GM21390 (cell line): ENCODE measurements around the gene OSBPL9.
"Not testable (repeated sequence)": the region's sequence is repeated elsewhere in the genome, so short reads cannot be mapped to it uniquely, and the experiment has no call there.

Source experiments
- ATAC-seq: cut with Tn5 transposase; IDR thresholded peaks from one replicate; pipeline ENCODE4 v1.9.1; 2021; ENCODE audit not compliant: unreplicated experiment

Gene OSBPL9

DNA sequence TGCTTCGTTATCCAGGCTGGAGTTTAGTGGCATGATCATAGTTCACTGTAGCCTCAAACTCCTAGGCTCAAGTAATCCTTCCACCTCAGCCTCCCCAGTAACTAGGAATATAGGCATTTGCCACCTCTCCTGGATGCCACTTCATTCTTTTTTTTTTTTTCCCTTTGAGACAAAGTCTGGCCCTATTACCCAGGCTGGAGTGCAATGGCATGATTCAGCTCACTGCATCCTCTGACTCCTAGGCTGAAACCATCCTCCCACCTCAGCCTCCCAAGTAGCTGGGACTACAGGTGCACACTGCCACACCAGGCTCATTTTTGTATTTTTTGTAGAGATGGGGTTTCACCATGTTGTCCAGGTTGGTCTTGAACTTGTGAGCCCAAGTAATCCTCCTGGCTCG, 19.3 kb downstream of the OSBPL9 start:
- ATAC-seq: no peak

DNA sequence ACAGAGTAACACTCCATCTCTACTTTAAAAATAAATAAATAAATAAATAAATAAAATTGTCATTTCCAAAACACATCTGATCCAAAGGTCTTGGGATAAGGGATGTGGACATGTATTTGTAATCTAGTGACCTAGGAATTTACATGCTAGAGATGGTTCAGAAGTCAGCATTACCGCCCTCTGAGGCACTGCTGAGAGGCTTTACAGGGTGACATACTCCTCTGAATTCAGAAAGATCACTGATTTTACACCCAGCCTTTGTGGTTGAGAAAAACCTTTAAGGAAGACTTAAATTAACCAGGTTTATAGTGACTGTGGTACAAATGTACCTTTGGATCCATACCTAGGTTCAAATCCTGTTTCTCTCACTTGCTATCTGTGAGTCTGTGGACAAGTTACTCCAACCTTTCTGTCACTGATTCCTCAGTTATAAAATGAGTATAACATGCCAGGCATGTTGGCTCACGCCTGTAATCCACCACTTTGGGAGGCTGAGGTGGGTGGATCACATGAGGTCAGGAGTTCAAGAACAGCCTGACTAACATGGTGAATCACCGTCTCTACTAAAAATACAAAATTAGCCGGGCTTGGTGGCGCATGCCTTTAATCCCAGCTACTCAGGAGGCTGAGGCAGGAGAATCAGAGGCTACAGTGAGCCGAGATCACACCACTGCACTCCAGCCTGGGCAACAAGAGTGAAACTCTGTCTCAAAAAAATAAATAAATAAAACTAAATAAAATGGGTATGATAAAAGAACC, 20.1 kb downstream of the OSBPL9 start:
- no peak for ATAC-seq

DNA sequence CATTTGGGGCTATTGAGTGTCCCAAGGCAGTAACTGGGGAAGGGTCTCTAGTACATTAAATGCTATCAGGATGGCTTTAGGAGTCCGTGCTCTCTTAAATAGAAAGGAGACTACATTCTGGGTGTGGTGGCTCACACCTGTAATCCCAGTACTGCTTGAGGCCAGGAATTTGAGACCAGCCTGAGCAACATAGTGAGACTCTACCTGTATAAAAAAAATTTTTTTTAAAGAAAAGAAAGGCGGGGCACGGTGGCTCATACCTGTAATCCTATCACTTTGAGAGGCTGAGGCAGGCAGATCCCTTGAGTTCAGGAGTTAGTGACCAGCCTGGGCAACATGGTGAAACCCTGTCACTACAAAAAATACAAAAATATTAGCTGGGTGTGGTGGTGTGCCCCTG, 21.5 kb downstream of the OSBPL9 start:
- no peak for ATAC-seq

DNA sequence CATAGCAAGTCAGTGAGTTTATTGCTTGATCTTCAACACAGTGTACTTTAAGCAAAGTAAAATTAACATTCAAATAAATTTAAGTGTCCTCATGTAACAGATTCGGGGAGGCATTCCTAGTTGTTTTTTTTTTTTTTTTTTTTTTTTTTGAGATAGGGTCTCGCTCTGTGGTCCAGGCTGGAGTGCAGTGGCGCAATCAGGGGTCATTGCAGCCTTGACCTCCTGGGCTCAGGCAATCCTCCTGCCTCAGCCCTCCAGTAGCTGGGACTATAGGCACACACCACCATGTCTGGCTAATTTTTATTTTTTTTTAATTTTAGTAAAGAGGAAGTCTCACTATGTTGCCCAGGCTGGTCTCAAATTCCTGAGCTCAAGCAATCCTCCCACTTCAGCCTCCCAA, 22.8 kb downstream of the OSBPL9 start:
- ATAC-seq: no peak

DNA sequence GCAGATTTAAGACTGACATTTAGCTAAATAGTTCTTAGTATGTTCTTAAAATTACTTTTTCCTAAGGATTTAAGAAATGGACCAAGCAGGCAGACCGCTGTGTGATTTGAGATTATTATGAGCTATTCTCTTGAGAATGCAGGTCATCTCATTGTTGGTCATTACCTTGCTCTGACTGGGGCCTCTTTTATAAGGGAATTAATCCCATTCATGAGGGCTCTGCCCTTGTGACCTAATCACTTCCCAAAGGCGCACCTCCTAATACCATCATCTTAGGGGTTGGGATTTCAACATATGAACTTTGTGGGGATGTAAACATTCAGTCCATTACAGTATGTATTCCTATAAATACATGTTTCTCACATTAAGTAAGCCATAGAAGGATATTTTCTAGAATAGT, 24.2 kb downstream of the OSBPL9 start:
- ATAC-seq: no peak

DNA sequence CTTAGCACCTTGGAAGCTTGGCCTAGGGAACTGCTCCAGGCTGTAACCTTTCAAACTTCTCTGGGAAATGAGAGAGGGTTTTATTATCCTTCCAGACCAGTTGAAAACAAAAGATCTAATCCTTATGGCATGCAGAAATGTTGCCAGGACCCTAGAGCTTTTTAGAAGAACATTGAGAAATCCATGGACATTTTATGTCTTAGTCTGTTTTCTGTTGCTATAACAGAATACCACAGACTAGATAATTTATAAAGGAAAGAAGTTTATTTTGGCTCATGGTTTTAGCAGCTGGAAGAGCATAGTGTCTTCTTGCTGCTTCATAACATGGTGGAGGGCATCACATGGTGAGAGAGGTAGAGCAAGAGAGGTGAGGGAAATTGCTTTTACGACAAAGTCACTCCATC, 25.8 kb downstream of the OSBPL9 start:
- ATAC-seq: no peak

DNA sequence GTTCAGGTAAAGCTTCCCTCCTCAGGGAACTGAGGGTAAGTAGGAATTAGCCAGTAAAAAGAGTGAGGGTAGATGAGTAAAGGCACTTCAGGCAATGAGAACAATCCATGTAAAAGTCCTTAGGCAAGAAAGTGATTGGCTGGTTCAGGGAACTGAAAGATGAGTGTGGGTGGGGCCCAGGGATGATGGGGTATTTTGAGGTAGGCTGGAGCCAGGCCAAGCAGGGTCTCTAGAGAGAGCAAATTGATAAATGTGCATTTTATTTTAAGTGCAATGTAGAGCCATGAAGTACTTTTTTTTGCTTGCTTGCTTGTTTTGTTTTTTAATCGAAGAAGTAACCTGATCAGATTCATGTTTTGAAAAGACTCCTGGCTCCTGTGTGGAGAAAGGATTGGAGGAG, 26.5 kb downstream of the OSBPL9 start:
- ATAC-seq: no peak

DNA sequence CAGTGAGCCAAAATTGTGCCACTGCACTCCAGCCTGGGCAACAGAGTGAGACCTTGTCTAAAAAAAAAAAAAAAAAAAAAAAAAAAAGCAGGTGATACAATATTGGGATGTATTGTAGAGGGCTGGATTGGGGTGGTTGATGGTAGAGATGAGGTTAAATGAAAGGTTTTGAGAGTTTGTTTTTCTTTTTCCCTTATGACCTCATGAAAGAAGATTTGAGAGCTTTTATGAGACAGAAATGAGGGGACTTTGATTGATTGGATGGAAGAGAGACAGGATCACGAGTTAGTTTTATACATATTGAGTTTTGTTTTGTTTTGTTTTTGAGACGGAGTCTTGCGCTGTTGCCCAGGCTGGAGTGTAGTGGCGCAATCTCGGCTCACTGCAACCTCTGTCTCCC, 27.1 kb downstream of the OSBPL9 start:
- ATAC-seq: no peak

DNA sequence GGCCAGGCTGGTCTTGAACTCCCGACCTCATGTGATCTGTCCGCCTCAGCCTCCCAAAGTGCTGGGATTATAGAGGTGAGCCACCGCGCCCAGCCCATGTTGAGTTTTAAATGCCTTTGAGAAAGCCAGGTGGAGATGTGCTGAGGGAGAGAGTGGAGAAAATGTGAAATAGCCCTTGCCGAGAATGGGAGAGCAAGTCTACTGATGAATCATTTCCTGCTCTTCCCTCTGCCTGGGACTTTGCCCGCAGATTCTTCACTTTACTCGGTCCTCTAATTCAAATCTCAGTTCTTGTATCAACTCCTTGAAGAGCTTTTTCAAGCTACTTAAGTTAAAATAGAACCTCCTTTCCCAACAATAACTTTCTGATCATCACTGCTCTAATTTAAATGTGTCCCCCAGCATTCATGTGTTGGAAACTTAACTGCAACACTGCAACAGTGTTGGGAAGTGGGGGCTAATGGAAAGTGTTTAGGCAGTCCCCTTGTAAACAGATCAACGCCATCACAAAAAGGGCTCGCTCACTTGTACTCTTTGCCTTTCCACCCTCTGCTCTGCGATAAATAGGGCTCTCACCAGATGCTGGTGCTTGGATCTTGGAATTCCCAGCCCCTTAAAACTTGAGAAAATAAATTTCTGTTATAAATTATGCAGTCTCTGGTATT, 27.8 kb downstream of the OSBPL9 start:
- no peak for ATAC-seq

DNA sequence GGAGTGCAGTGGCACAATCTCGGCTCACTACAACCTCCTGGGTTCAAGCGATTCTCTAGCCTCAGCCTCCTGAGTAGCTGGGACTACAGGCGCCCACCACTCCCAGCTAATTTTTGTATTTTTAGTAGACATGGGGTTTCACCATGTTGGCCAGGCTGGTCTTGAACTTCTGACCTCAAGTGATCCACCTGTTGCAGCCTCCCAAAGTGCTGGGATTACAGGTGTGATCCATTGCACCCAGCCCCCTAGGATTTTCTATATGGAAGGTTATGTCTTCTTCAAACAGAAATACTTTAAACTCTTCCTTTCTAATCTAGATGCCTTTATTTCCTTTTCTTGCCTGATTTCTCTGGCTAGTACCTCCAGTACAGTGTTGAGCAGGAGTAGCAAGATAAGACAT, 29.7 kb downstream of the OSBPL9 start:
- ATAC-seq: not testable (repeated sequence)

DNA sequence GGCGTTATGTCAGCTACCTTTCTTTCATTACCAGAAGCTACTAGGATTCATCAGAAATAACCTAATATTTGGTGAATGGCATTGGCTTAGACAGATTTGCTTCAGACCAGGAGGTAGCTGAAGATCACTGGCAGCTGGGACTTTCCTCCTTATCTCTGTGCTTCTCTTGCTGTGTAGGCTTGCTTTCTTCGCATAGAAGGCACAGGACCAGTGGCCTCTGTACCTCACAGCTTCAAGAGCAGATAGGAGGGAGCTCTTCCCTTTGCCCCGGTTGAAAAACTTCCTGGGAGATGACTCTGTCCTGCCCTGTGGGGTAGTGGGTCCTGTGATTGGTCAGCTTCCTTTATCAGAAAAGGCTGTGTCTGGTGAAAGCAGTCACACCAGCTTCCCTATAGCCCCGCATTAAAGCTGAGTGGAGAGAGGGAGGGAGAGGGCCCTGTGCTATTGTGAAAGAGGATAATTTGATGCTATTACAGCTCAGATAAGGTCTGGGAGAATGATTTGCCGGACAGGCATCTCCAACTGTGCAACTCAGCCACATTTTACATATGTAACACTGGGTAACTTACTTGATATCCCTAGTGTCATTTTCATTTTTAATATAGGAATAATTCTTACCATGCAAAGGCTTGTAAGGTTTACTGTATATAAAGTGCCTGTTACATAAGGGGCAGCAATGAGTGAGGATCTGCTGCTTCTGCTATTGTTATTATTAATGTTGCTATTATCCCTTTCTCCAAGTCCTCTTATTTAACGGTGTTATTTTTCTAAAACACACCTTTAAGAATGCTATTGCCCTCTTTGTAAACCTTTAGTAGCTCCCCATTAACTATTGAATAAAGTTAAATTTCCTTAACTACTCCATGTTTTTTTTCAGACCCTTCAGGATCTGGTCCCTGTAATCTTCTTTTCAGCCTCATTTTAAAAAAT, 31.6 kb downstream of the OSBPL9 start:
- ATAC-seq: no peak

DNA sequence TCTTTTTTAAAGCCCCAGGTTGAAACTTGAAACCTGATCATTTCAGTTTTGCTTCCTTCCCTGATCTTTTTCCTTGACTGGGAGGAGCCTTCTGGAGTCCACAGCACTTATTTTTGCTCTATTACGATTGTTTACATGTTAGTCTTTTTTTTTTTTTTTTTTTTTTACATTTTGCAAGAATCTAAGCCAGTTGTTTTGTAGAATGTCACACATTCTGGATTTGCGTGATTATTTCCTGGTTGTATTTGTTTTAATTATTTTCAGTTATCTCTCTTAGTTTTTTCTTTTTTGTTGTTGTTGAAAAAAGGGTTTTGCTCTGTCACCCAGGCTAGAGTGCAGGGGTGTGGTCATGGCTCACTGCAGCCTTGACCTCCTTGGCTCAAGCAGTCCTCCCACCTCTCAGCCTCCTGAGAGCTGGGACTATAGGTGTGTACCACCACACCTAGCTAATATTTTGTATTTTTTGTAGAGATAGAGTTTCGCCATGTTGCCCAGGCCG, 32.8 kb downstream of the OSBPL9 start:
- no peak for ATAC-seq

DNA sequence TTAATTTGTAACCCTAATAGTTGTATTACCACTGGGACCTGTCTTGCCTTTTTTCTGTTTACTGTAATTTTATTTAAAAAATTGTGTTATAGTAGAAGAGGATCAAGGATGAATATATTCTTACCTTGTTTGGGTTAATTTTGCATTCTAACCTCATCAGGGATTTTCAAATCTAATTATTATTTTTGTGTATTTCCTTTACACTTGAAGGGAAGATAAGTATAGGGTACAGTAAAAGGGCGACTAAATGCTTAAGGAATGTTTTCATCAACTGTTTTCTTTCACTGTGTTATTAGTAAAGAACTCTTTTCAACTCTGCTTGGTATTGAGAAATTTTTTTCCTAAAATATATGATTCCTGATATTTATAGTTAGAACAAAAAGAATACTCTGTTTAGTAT, 33.3 kb downstream of the OSBPL9 start:
- no peak for ATAC-seq

DNA sequence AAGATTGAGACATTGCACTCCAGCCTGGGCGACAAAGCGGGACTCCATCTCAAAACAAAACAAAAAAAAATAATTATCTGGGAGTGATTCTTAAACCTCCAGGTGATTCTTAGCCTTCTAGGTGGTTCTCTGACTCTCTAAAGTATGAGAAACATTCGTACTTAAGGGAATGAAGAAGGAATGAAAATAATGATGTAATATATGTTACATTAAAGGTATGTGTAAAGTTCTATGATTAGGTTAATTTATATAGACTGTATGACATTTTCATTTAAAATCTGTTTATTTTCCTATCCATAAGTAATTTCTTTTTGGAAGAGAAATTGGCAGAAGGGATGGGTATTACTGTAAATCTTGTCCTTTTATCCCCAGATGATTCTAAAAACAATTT, 34.7 kb downstream of the OSBPL9 start:
- no peak for ATAC-seq

DNA sequence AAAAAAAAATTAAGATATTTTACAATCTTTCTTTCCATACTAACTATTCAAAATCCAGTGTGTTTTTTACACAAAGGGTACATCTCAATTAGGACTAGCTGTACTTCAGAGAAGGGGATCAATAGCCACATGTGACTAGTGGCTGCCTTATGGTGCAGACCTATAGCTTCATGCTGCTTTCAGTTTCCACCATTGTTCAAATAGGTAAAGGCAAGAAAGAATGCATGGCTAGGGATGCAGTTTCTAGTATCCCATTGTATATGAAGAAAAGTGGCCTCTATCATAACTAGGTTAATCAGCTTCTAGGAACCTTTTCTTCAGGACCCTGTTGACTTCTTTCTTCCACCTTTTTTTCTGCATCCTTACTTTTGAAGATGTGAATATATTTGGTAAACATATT, 35.7 kb downstream of the OSBPL9 start:
- ATAC-seq: no peak

DNA sequence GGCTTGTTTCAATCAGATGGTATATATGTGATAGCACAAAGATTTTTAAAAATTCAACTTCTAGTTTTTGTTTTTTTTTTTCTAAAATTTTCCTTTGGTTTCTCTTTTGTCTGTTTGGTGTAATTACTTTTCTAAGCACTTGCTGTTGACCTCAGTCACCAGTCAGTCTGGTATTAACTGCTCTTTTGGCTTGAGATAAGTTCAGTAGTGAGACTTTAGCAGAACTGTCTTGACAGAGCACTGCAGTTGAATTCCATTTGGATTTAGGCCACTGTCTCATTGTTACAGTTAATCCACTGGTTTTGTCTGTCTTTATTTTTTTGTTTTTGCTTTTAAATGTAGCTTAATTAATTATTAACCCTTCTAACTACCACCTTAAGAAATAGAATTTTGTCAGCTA, 36.2 kb downstream of the OSBPL9 start:
- ATAC-seq: no peak

DNA sequence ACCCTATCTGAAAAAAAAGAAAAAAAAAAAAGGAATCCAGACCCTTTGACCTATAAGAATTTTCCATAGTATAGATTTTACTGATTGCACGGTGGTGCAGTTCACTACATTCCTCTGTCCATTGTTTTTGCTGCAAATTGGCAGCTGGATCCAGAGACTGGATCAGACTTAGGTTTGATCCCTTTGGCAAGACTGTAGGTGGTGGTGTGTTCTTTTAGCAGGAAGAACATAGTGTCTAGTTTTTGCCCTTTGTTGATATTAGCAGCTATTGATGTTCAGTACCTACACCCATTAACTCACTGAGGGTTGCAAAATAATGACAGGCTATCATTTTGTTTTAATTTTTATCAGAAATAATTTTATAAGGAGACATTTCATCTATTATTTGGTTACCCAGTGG, 37.1 kb downstream of the OSBPL9 start:
- ATAC-seq: no peak

DNA sequence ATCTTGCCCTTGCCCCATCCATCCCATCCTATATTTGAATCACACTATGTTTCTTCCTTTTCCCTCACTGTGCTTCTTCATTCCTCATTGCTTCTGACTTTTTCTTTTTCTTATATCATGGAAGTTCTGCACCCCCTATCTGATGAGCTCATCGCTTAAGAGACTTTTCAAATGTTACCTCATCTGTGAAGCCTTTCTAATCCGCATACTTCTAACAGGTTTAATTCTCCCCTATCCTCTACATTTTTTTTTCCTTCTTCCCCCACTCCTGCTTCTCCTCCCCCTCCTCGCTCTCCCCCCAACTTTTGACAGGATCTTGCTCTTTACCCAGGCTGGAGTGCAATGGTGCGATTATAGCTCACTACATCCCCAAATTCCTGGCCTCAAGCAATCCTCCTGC, 39.5 kb downstream of the OSBPL9 start:
- no peak for ATAC-seq

DNA sequence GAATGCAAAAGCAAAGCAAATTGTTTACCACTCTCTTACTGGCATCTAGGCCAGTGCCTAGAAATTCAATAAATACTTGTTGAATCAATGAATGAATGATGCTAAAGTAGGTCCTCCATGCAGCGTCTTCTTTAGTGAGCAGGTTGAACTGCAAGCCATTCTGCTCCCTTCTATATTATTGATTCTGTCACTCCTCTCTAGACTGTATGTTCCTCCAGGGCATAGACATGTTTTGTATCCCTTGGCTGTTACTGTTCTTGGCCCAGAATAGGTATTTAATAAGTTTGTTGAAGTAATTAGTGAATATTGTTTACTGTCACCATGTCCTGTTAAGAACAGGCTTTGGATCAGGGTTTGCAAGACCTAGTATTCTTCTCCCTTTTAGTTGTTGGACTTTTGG, 43.7 kb downstream of the OSBPL9 start:
- no peak for ATAC-seq

DNA sequence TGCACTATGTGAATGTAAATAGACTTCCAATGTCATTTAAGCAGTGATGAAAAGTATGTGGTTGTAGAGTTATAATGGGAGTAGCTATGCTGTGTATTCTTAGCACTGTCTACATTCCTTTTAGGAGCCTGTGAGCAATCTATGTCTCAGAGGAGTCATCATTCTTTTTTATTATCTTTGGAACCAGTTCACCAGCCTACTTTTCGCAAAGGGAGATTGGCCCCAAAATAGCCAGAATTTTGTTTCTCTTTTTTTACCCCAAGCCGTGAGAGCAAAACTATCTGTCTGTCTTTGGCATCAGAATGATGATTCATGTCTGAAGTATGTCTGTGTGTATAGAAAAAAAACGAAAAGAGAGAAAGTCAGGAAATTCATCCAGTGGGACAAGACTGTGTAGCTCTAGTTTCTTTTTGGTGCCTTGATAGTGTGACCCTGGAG, 44.2 kb downstream of the OSBPL9 start:
- ATAC-seq: no peak

DNA sequence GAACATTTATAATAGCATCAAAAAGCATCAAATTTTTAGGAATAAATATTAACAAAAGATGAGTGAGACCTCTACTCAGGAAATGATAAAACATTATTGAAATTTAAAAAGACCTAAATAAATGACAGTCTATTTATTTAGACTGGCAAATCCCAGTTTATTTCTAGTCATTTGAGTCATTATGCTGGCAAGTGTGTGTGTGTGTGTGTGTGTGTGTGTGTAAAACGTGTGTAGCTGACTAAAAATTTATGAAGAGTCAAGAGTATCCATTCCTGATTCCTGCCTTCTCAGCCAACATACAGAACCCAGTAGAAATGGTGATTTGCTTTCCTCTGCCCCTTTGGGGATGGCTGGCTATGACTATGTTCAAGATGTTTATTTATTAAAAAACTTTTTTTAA, 46.2 kb downstream of the OSBPL9 start:
- no peak for ATAC-seq

DNA sequence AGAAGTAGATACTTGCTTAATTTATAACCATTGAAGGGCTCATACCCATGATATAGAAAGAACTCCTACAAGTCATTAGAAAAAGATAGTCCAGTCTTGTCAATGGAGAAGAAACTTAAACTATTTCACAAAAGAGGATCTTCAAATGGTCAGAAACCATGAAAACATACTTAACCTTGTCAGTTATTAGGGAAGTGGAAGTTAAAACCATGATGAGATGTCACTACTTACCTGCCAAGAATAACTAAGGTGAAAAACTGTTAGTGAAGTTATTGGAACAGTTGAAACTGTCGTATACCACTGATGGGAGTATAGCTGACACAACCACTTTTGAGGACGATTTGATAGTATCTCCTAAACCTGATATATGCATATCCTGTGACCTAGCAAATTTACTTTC, 46.8 kb downstream of the OSBPL9 start:
- no peak for ATAC-seq
